ENCODE results near the gene DPYD.

The DPYD gene

GRCh38 chr1:97505816-97506215 is 415.0 kb downstream of the DPYD start:
- no peak for DNase-seq
- no peak overlapping the region for H3K27ac Mint-ChIP-seq
- no peaks in the 10 kb centered on the region for H3K4me1 Mint-ChIP-seq
- no peaks in the 10 kb centered on the region for H3K36me3 Mint-ChIP-seq (ENCODE audit: low read depth)
- H3K9me3 Mint-ChIP-seq = no peaks in the 10 kb centered on the region
- TF ChIP-seq CTCF (IDR thresholded peaks at IDR 0.05) = no peak
- no peaks in the 10 kb centered on the region for H3K27me3 Mint-ChIP-seq (ENCODE audit: low read depth, poor library complexity)
- no peak overlapping the region for H3K4me3 Mint-ChIP-seq

- TF ChIP-seq CTCF (IDR thresholded peaks at IDR 0.05) = no peak
- Mint-ChIP-seq H3K4me3 (no peak overlapping the region), H3K9me3 (no peaks in the 10 kb centered on the region), H3K4me1 (no peaks in the 10 kb centered on the region), H3K27ac (no peak overlapping the region), H3K36me3 (ENCODE audit: low read depth) (no peaks in the 10 kb centered on the region), H3K27me3 (ENCODE audit: low read depth, poor library complexity) (no peaks in the 10 kb centered on the region)
- DNase-seq = no peak
Measured at GRCh38 chr1:97505289-97505688, 415.5 kb downstream of the DPYD start.

GRCh38 chr1:97502360-97502759 is 418.5 kb downstream of the DPYD start:
- H3K27ac Mint-ChIP-seq = no peak overlapping the region
- no peaks in the 10 kb centered on the region for H3K36me3 Mint-ChIP-seq (ENCODE audit: low read depth)
- no peaks in the 10 kb centered on the region for H3K9me3 Mint-ChIP-seq
- DNase-seq = no peak
- no peak for TF ChIP-seq CTCF (IDR thresholded peaks at IDR 0.05)
- no peaks in the 10 kb centered on the region for H3K27me3 Mint-ChIP-seq (ENCODE audit: low read depth, poor library complexity)
- H3K4me3 Mint-ChIP-seq = no peak overlapping the region
- H3K4me1 Mint-ChIP-seq = no peaks in the 10 kb centered on the region

DNA sequence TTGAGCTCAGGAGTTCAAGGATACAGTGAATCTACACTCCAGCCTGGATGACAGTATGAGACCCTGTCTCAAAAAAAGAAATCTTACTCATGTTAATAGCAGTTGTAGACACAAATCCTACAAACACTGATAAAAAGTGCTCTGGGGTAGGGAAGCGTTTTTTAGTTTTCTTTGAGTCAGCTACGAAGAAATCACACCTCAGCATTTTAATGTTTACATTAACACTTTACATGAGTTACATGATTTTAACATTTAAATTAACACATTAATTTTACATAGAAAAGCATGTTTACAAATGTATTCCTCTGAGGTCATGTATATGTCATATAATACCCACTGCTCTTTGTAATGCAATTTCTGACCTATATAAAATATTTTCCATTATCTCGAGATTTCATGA is 419.2 kb downstream of the DPYD start:
- no peaks in the 10 kb centered on the region for H3K4me1 Mint-ChIP-seq
- H3K27ac Mint-ChIP-seq = no peak overlapping the region
- H3K27me3 Mint-ChIP-seq (ENCODE audit: low read depth, poor library complexity) = no peaks in the 10 kb centered on the region
- TF ChIP-seq CTCF (IDR thresholded peaks at IDR 0.05) = no peak
- H3K4me3 Mint-ChIP-seq = no peak overlapping the region
- no peak for DNase-seq
- no peaks in the 10 kb centered on the region for H3K36me3 Mint-ChIP-seq (ENCODE audit: low read depth)
- no peaks in the 10 kb centered on the region for H3K9me3 Mint-ChIP-seq

DNA sequence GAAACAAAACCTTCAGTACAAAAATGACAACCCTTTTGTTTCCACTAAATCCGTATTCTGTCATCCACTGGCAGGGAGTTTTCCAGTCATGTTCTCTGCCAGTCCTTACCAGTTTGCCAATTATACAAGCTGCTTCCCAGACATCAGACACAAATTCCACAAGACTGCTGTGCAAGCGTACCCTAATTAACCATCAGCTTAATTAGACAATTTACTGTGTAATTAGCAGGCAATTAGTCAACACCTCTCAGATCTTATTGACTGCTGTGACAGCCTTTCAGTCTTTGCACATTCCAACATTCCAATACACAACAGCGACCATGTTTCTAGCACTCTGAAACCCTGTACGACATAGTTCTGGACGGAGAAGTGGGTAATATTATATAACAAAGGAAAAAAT is 420.1 kb downstream of the DPYD start:
- no peak for DNase-seq
- Mint-ChIP-seq H3K4me3 (no peak overlapping the region), H3K9me3 (no peaks in the 10 kb centered on the region), H3K27ac (no peak overlapping the region), H3K4me1 (no peaks in the 10 kb centered on the region), H3K27me3 (ENCODE audit: low read depth, poor library complexity) (no peaks in the 10 kb centered on the region), H3K36me3 (ENCODE audit: low read depth) (no peaks in the 10 kb centered on the region)
- TF ChIP-seq CTCF (IDR thresholded peaks at IDR 0.05) = no peak

- DNase-seq = no peak
- Mint-ChIP-seq H3K9me3 (no peaks in the 10 kb centered on the region), H3K27ac (no peak overlapping the region)
Measured at GRCh38 chr1:97499667-97500066, 421.2 kb downstream of the DPYD start.

More at GRCh38 chr1:97499667-97500066, 421.2 kb downstream of the DPYD start:
- H3K36me3 Mint-ChIP-seq (ENCODE audit: low read depth) = no peaks in the 10 kb centered on the region
- no peaks in the 10 kb centered on the region for H3K4me1 Mint-ChIP-seq
- TF ChIP-seq CTCF (IDR thresholded peaks at IDR 0.05) = no peak
- H3K4me3 Mint-ChIP-seq = no peak overlapping the region
- H3K27me3 Mint-ChIP-seq (ENCODE audit: low read depth, poor library complexity) = no peaks in the 10 kb centered on the region

Data from nephron progenitor cell (in vitro differentiated cells).